ENCODE measurements around the gene A2M.

GRCh38 chr12:9098115-9098452 is 17.6 kb downstream of the A2M start:
- TF ChIP-seq CTCF (IDR thresholded peaks at IDR 0.05) (no peak), POLR2A (IDR thresholded peaks at IDR 0.05) (no peak)
